ENCODE results near the gene FAM114A2.
"Not testable (repeated sequence)": the region's sequence is repeated elsewhere in the genome, so short reads cannot be mapped to it uniquely, and the experiment has no call there.

The FAM114A2 gene

GRCh38 chr5:154047324-154047723 lies 8.6 kb upstream of the FAM114A2 start:
- DNase-seq: no peak

GRCh38 chr5:154046486-154046885 lies 7.8 kb upstream of the FAM114A2 start:
- DNase-seq: no peak

- DNase-seq: no peak
Observed at GRCh38 chr5:154044581-154044980, 5.9 kb upstream of the FAM114A2 start.

- DNase-seq: no peak
Observed at GRCh38 chr5:154044099-154044498, 5.4 kb upstream of the FAM114A2 start.

- no peak for DNase-seq
Observed at GRCh38 chr5:154042766-154043165, 4.1 kb upstream of the FAM114A2 start.

- DNase-seq: no peak
Observed at GRCh38 chr5:154039458-154039829, 734 bp upstream of the FAM114A2 start.

GRCh38 chr5:154038261-154038706 lies 426 bp downstream of the FAM114A2 start:
- DNase-seq: peak; percentile 67

GRCh38 chr5:154034944-154035343 lies 3.8 kb downstream of the FAM114A2 start:
- no peak for DNase-seq

GRCh38 chr5:154031937-154032489 lies 6.7 kb downstream of the FAM114A2 start:
- DNase-seq: no peak

- no peak for DNase-seq
Observed at GRCh38 chr5:154025951-154026350, 12.8 kb downstream of the FAM114A2 start.

GRCh38 chr5:154018919-154019318 lies 19.8 kb downstream of the FAM114A2 start:
- DNase-seq: not testable (repeated sequence)

- no peak for DNase-seq
Observed at GRCh38 chr5:154015071-154015693, 23.5 kb downstream of the FAM114A2 start.

- DNase-seq: no peak
Observed at GRCh38 chr5:154010660-154011059, 28.1 kb downstream of the FAM114A2 start.

- DNase-seq: no peak
Observed at GRCh38 chr5:154005648-154006047, 33.1 kb downstream of the FAM114A2 start.

- no peak for DNase-seq
Observed at GRCh38 chr5:154002511-154003020, 36.1 kb downstream of the FAM114A2 start.

- no peak for DNase-seq
Observed at GRCh38 chr5:154002093-154002492, 36.6 kb downstream of the FAM114A2 start.

GRCh38 chr5:154000703-154001102 lies 38.0 kb downstream of the FAM114A2 start:
- DNase-seq: no peak

GRCh38 chr5:153999995-154000394 lies 38.7 kb downstream of the FAM114A2 start:
- no peak for DNase-seq

GRCh38 chr5:153998768-153999167 lies 39.9 kb downstream of the FAM114A2 start:
- DNase-seq: no peak

GRCh38 chr5:153998010-153998409 lies 40.7 kb downstream of the FAM114A2 start:
- no peak for DNase-seq

- DNase-seq: no peak
Observed at GRCh38 chr5:153991168-153991567, 47.5 kb downstream of the FAM114A2 start.

GRCh38 chr5:153988510-153988909 lies 50.2 kb downstream of the FAM114A2 start:
- no peak for DNase-seq

- DNase-seq: no peak
Observed at GRCh38 chr5:153987301-153987700, 51.4 kb downstream of the FAM114A2 start.

GRCh38 chr5:153985498-153985897 lies 53.2 kb downstream of the FAM114A2 start:
- no peak for DNase-seq

GRCh38 chr5:153983885-153984284 lies 54.8 kb downstream of the FAM114A2 start:
- no peak for DNase-seq
